ENCODE measurements around the gene CSGALNACT2. TPM values are rescaled to one million over a fixed set of nuclear protein-coding genes. Genes with fewer than 3 reads are reported as not detected.

Gene CSGALNACT2, protein sequence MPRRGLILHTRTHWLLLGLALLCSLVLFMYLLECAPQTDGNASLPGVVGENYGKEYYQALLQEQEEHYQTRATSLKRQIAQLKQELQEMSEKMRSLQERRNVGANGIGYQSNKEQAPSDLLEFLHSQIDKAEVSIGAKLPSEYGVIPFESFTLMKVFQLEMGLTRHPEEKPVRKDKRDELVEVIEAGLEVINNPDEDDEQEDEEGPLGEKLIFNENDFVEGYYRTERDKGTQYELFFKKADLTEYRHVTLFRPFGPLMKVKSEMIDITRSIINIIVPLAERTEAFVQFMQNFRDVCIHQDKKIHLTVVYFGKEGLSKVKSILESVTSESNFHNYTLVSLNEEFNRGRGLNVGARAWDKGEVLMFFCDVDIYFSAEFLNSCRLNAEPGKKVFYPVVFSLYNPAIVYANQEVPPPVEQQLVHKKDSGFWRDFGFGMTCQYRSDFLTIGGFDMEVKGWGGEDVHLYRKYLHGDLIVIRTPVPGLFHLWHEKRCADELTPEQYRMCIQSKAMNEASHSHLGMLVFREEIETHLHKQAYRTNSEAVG
- total RNA-seq (2011; cell fraction: chromatin; rRNA removed; ENCODE audit: low replicate concordance): 3.4 and 12.8 TPM in 2 replicates
- 2.3 and 3.8 TPM in 2 replicates for total RNA-seq (2011; cell fraction: nucleolus; rRNA removed)
- total RNA-seq (2011; cell fraction: nucleoplasm; rRNA removed): 5.7 and 8.4 TPM in 2 replicates
- total RNA-seq (2014; rRNA removed): 2.9 and 3.3 TPM in 2 replicates
- total RNA-seq (2014; rRNA removed; fragmentation: Illumina TruSeq; extraction: Trizol): 3.5 and 4.3 TPM in 2 replicates
- 2.6 and 3.3 TPM in 2 replicates for total RNA-seq (2015; rRNA removed; fragmentation: Illumina TruSeq; extraction: Trizol)
- total RNA-seq (2021): 4.3 and 4.4 TPM in 2 replicates
- 4.1 and 7.3 TPM in 2 replicates for polyA plus RNA-seq (2011; rRNA removed)
- polyA plus RNA-seq (2011; cell fraction: cytosol; rRNA removed): 1.3 and 2.3 TPM in 2 replicates
- 5.2 and 6.5 TPM in 2 replicates for polyA plus RNA-seq (2011; cell fraction: nucleus; rRNA removed)
- polyA plus RNA-seq (2012): 3.9 and 6.2 TPM in 2 replicates
- 6.8 and 7.1 TPM in 2 replicates for polyA plus RNA-seq (2014; fragmentation: Illumina TruSeq; extraction: Trizol)
- polyA plus RNA-seq (2014; fragmentation: Nextera tagmentation; extraction: Ambion mirVana): 1 to 10 TPM; 1.4 to 1.9 TPM
- 5.1 and 5.5 TPM in 2 replicates for polyA plus RNA-seq (2014; rRNA removed)
- 5.2 and 7.4 TPM in 2 replicates for polyA minus RNA-seq (2011; rRNA and poly(A)+ RNA removed)
- 1.1 and 2.1 TPM in 2 replicates for polyA minus RNA-seq (2011; cell fraction: cytosol; rRNA and poly(A)+ RNA removed)
- 2.3 and 2.8 TPM in 2 replicates for polyA minus RNA-seq (2011; cell fraction: nucleus; rRNA and poly(A)+ RNA removed)
- percentile 66 among the genes with signal in this experiment for Bru-seq, nascent RNA
- percentile 69 among the genes with signal in this experiment for BruChase-seq, experiment 1, labeled RNA remaining after a 2-hour chase
- BruChase-seq, experiment 2, labeled RNA remaining after a 6-hour chase: percentile 70 among the genes with signal in this experiment
- long read RNA-seq, experiment 1, transcript CSGALNACT2-201 (8 exons, 3,730 nt): major isoform, 13 of 40 reads
- long read RNA-seq, experiment 1, partial matches to known transcripts: 8 of 40 reads
- long read RNA-seq, experiment 1, other reads (novel, unspliced or antisense): 19 of 40 reads
- long read RNA-seq, experiment 2, partial matches to known transcripts: 0 of 2 reads
- long read RNA-seq, experiment 2, other reads (novel, unspliced or antisense): 2 of 2 reads
- long read RNA-seq, experiment 3, partial matches to known transcripts: 0 of 2 reads
- long read RNA-seq, experiment 3, other reads (novel, unspliced or antisense): 2 of 2 reads

DNA sequence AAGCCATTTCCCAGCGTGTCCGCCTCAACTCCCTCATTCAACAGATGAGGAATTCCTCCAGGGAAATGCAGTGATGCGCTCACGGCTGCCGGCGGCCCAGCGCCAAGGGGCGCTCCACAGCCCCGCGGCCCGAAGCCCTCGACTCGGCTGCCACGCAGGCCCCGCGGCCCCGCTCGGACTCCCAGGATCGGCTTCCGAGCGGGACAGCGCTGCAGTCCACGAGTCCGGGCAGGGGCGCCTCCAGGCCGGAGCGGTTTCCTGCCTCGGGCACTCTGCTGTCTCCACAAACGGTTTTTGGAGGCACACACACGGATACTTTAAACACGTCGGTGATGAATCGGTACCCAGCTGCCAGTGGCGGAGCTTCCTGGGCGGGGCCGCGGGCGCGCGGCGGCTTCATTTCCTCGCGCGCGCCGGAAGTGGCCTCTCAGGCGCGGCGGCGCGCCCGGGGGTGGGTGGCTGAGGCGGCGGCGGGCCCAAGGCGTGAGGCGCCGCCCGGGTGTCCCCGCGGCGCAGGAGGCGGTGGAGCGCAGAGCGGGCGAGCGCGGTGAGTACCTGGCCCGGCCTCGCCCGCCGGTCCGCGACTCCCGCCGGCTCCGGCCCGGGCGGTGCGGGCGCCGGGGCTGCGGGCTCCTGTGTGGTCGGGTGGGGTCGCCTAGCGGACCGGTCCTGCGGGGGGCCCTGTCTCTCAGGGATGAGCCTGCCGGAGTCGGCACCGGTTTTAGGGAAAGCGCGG lies at the start of gene CSGALNACT2:
Gene CSGALNACT2, plus strand, starts transcription at position 425 of the 736 bp plus-strand sequence. CDS start 16,705 bp downstream, outside the sequence.
- Histone ChIP-seq H3K9me1 (ENCODE audit: control insufficient read depth, insufficient read depth, low read length) (no peaks in the 10 kb centered on the region), H3K4me1 (replicated peaks in 1 of 2; ENCODE audit: control insufficient read depth in 2 of 2, insufficient read depth in 2 of 2, low read length in 2 of 2) (peaks cover 9 to 25% of the 10 kb centered on the region in 2 experiments; a peak in 4 of 5 replicates), H3K79me2 (ENCODE audit: control insufficient read depth, insufficient read depth, low read length) (peaks cover 19% of the 10 kb centered on the region; the same call in 2 of the 3 replicates), H4K20me1 (replicated peaks; ENCODE audit: control insufficient read depth, insufficient read depth, low read length) (no peaks in the 10 kb centered on the region), H2AFZ (ENCODE audit: low read depth, low read length) (peak within 1 kb of the TSS; percentile 95), H3K4me3 (peak within 1 kb of the TSS; percentile 87), H3K4me2 (ENCODE audit: insufficient read depth, low read length) (peak within 1 kb of the TSS; percentile 91), H3K9ac (ENCODE audit: insufficient read depth in 1 of 2, low read depth in 2 of 2, low read length in 2 of 2) (peak within 1 kb of the TSS; percentile 62 to 88), H3K27ac (ENCODE audit: extremely low read depth, low read depth, low read length) (peak within 1 kb of the TSS; percentile 32; the same call in 2 of the 3 replicates), H3K9me3 (replicated peaks; ENCODE audit: control insufficient read depth, insufficient read depth, low read depth, low read length) (no peaks in the 10 kb centered on the region), H3K36me3 (ENCODE audit: control insufficient read depth, insufficient read depth, low read length) (no peaks in the 10 kb centered on the region), H3K27me3 (ENCODE audit: control insufficient read depth in 2 of 2, insufficient read depth in 2 of 2, low read length in 2 of 2) (peaks cover 0 to 4% of the 10 kb centered on the region in 2 experiments; a peak in 2 of 5 replicates)
- ChIA-PET POLR2A (interaction anchor here (0.6 to 1.6 kb wide), 5 partner anchors 8 to 114 kb away, joined by 3 to 4 read pairs (median 3); no protein-coding TSS in a partner anchor), CTCF (ENCODE audit: low intra/inter-chr PET ratio) (no interaction called here)
- DNase-seq (ENCODE audit: extremely low read depth in 1 of 4, low spot score in 3 of 4) (peak; percentile 87 to 92 (median 89)), FAIRE-seq (peak; percentile 51), ATAC-seq (peak; percentile 97)
- in situ Hi-C loops (cut with MboI) (no loop called here), intact Hi-C loops (cut with micrococcal nuclease) (loop anchor here (5.0 to 10.0 kb wide), 3 partner anchors 64 to 327 kb away; no protein-coding TSS in a partner anchor)
- under 1% methylated on average over 82 of the region's 93 CpGs for WGBS (ENCODE audit: insufficient coverage, low coverage, missing lambda C conversion rate)
- no TSS peak for BruUV-seq (replicated peaks)
- TF ChIP-seq KDM1A (IDR thresholded peaks at IDR 0.05) (0 out of 4 replicates have a peak, but pooled peaks of 1 of the 2 experiments have one; percentile 16), ZBTB8A (IDR thresholded peaks at IDR 0.05; ENCODE audit: partially characterized antibody) (no peak), MAFK (IDR thresholded peaks at IDR 0.05; ENCODE audit: low read length) (no peak), ZNF644 (tag; IDR thresholded peaks at IDR 0.05; ENCODE audit: low read depth) (0 out of 2 replicates have a peak, but pooled peaks have one; percentile 25), MAZ (CRISPR knock-in tag; conservative IDR thresholded peaks at IDR 0.05 in 1 of 2, IDR thresholded peaks at IDR 0.05 in 1 of 2) (peak in 1 of 2 experiments; percentile 27; a peak in 1 of 4 replicates), RCOR1 (IDR thresholded peaks at IDR 0.05; ENCODE audit: borderline replicate concordance in 1 of 2, low read depth in 2 of 2, low read length in 2 of 2) (peak in 1 of 2 experiments; percentile 66; a peak in 2 of 4 replicates), HCFC1 (IDR thresholded peaks at IDR 0.05; ENCODE audit: low read depth, low read length) (peak; percentile 51), PHF8 (IDR thresholded peaks at IDR 0.05; ENCODE audit: borderline replicate concordance, low read length) (peak; percentile 83; the same call in 1 of the 2 replicates)
- TF ChIP-seq, protein P1, sequence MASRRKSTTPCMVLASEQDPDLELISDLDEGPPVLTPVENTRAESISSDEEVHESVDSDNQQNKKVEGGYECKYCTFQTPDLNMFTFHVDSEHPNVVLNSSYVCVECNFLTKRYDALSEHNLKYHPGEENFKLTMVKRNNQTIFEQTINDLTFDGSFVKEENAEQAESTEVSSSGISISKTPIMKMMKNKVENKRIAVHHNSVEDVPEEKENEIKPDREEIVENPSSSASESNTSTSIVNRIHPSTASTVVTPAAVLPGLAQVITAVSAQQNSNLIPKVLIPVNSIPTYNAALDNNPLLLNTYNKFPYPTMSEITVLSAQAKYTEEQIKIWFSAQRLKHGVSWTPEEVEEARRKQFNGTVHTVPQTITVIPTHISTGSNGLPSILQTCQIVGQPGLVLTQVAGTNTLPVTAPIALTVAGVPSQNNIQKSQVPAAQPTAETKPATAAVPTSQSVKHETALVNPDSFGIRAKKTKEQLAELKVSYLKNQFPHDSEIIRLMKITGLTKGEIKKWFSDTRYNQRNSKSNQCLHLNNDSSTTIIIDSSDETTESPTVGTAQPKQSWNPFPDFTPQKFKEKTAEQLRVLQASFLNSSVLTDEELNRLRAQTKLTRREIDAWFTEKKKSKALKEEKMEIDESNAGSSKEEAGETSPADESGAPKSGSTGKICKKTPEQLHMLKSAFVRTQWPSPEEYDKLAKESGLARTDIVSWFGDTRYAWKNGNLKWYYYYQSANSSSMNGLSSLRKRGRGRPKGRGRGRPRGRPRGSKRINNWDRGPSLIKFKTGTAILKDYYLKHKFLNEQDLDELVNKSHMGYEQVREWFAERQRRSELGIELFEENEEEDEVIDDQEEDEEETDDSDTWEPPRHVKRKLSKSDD (conservative IDR thresholded peaks at IDR 0.05; ENCODE audit: low read length): no peak
